Vagina (tissue), 2 donors: ENCODE data around the gene STXBP5. TPM values are rescaled to one million over a fixed set of nuclear protein-coding genes. Genes with fewer than 3 reads are reported as not detected.

Experiments used
- DNase-seq, 2 donors: peaks; one replicate each; pipeline ENCODE4 v3.0.0-alpha.2; 2017; ENCODE audit errors: extremely low spot score in 2 of 2
- H3K27ac ChIP-seq: fragments of 200-600 bp; sonication (generic); one replicate; pipeline ENCODE4 v1.5.1; 2019
- H3K27me3 ChIP-seq: fragments of 200-600 bp; sonication (generic); one replicate; pipeline ENCODE4 v1.5.1; 2019
- H3K36me3 ChIP-seq, 2 donors: fragments of 200-600 bp; sonication (generic); one replicate each; pipeline ENCODE4 v1.5.1; 2017 to 2019
- H3K4me1 ChIP-seq: fragments of 200-600 bp; sonication (generic); one replicate; pipeline ENCODE4 v1.5.1; 2019
- H3K4me3 ChIP-seq, 2 donors: fragments of 200-600 bp; sonication (generic); 1 replicate in 1 of 2; 2 replicates in 1 of 2; pipeline ENCODE4 v1.5.1; 2016 to 2019
- H3K9me3 ChIP-seq: fragments of 200-600 bp; sonication (generic); one replicate; pipeline ENCODE4 v1.5.1; 2019
- POLR2A ChIP-seq, 2 donors: fragments of 450-650 bp; IDR thresholded peaks; one replicate each; pipeline ENCODE4 v1.6.1; 2017; ENCODE audit warnings: antibody characterized with exemption in 2 of 2, mild to moderate bottlenecking in 2 of 2, moderate library complexity in 2 of 2
- POLR2AphosphoS5 ChIP-seq, 2 donors: sonication (generic); formaldehyde crosslinking; IDR thresholded peaks; one replicate each; pipeline ENCODE4 v1.9.0; 2017; ENCODE audit warnings: antibody characterized with exemption in 2 of 2, mild to moderate bottlenecking in 2 of 2, low read depth in 1 of 2; ENCODE audit not compliant: insufficient read depth in 1 of 2
- intact Hi-C: fragments of 100-400 bp; cut with DNase I; formaldehyde crosslinking; loops from one replicate; pipeline ENCODE4 v1.15.1; 2023
- total RNA-seq: library from RNA; depleted of rRNA; stranded (reverse); fragments of >200 nt; gene quantifications from one replicate; pipeline ENCODE4 v1.2.3, GENCODE V29; 2016
- TF ChIP-seq, protein P1 (sequence below), 3 experiments: fragments of 450-650 bp in 2 of 3; fragments of 200-600 bp in 1 of 3; sonication (generic) in 1 of 3; IDR thresholded peaks; one replicate each; pipeline ENCODE4 v1.5.1; 2017 to 2019; ENCODE audit warnings: antibody characterized with exemption in 3 of 3, mild to moderate bottlenecking in 2 of 3, moderate library complexity in 2 of 3

The STXBP5 gene
- total RNA-seq, 1 donor from 2014 or later, result 33.9 TPM

DNA sequence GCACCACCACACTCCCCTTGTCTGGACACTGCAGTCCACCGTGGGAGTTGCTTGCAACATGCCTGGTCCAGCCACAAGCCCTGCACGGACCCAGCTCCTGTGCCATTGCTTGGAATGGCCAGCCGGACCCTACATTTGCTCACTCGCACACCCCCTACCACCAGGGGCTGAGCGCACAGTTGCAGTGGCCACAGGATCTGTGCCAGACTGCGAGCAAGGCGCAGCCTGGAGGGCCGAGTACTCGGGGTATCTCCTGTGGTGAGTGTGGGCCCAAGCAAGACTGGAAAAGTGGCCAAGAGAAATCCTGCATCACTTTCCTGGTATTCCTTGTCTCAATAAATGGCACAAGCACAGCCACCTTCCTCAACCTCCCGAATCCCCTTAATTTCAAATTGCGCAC is 218.9 kb downstream of the STXBP5 start:
- no peak for DNase-seq
- H3K4me1 ChIP-seq, result no peaks in the 10 kb centered on the region
- H3K27me3 ChIP-seq, result no peaks in the 10 kb centered on the region
- H3K4me3 ChIP-seq, result no peak overlapping the region
- H3K9me3 ChIP-seq, result no peaks in the 10 kb centered on the region
- intact Hi-C loops, result no loop called here
- H3K27ac ChIP-seq, result no peak overlapping the region
- H3K36me3 ChIP-seq, result no peaks in the 10 kb centered on the region
- TF ChIP-seq POLR2AphosphoS5 (IDR thresholded peaks at IDR 0.05; ENCODE audit: insufficient read depth in 1 of 2, low read depth in 1 of 2) (no peak), POLR2A (IDR thresholded peaks at IDR 0.05) (no peak)
- TF ChIP-seq, protein P1, sequence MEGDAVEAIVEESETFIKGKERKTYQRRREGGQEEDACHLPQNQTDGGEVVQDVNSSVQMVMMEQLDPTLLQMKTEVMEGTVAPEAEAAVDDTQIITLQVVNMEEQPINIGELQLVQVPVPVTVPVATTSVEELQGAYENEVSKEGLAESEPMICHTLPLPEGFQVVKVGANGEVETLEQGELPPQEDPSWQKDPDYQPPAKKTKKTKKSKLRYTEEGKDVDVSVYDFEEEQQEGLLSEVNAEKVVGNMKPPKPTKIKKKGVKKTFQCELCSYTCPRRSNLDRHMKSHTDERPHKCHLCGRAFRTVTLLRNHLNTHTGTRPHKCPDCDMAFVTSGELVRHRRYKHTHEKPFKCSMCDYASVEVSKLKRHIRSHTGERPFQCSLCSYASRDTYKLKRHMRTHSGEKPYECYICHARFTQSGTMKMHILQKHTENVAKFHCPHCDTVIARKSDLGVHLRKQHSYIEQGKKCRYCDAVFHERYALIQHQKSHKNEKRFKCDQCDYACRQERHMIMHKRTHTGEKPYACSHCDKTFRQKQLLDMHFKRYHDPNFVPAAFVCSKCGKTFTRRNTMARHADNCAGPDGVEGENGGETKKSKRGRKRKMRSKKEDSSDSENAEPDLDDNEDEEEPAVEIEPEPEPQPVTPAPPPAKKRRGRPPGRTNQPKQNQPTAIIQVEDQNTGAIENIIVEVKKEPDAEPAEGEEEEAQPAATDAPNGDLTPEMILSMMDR (IDR thresholded peaks at IDR 0.05), result no peak

DNA sequence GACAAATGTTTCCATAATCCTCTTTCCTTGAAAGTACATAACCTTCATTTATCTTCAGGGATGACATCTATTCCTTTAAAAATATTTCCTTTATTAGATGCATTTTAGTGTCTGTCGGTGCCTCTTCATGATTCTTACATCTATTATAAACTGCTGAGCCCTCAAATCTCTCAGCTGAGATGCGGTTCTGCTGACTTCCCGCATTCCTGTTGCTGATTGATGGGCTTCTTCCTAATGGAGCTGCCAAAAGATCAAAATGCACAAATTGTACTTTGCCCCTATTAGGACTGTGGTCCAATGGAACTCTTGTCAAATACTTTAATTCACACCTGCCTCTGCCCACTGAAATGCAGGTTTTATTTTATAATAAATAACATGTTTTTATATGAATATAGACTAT is 225.6 kb downstream of the STXBP5 start:
- TF ChIP-seq, protein P1 (IDR thresholded peaks at IDR 0.05), result no peak
- TF ChIP-seq POLR2AphosphoS5 (IDR thresholded peaks at IDR 0.05; ENCODE audit: insufficient read depth in 1 of 2, low read depth in 1 of 2) (no peak), POLR2A (IDR thresholded peaks at IDR 0.05) (no peak)
- no peaks in the 10 kb centered on the region for H3K36me3 ChIP-seq
- intact Hi-C loops, result no loop called here
- no peak overlapping the region for H3K27ac ChIP-seq
- H3K9me3 ChIP-seq, result no peaks in the 10 kb centered on the region
- no peaks in the 10 kb centered on the region for H3K27me3 ChIP-seq
- H3K4me1 ChIP-seq, result peaks cover 7% of the 10 kb centered on the region
- no peak overlapping the region for H3K4me3 ChIP-seq
- no peak for DNase-seq

DNA sequence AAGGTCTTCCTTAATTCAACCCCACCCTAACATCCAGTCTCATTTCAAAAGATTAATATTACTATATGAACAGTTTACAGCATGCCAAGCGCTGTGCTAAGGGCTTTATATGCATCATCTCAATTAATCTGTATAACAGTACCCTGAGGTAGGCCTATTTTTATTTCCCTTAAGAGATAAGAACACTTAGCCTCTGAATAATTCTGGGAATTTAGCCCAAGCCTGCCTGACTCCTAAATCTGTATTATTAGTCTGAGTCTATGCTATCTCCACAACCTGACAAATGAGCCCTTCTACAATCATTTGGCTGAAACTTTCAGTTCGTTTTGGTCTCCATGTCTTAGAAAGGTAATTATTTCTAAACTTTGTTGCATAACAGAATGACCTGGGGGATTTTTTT is 226.6 kb downstream of the STXBP5 start:
- H3K9me3 ChIP-seq, result no peaks in the 10 kb centered on the region
- H3K27ac ChIP-seq, result no peak overlapping the region
- DNase-seq, result no peak
- no peak for TF ChIP-seq POLR2A (IDR thresholded peaks at IDR 0.05)
- TF ChIP-seq, protein P1 (IDR thresholded peaks at IDR 0.05), result no peak
- no peak for TF ChIP-seq POLR2AphosphoS5 (IDR thresholded peaks at IDR 0.05; ENCODE audit: insufficient read depth in 1 of 2, low read depth in 1 of 2)
- H3K27me3 ChIP-seq, result no peaks in the 10 kb centered on the region
- intact Hi-C loops, result no loop called here
- no peaks in the 10 kb centered on the region for H3K36me3 ChIP-seq
- H3K4me3 ChIP-seq, result no peak overlapping the region
- peaks cover 13% of the 10 kb centered on the region for H3K4me1 ChIP-seq

DNA sequence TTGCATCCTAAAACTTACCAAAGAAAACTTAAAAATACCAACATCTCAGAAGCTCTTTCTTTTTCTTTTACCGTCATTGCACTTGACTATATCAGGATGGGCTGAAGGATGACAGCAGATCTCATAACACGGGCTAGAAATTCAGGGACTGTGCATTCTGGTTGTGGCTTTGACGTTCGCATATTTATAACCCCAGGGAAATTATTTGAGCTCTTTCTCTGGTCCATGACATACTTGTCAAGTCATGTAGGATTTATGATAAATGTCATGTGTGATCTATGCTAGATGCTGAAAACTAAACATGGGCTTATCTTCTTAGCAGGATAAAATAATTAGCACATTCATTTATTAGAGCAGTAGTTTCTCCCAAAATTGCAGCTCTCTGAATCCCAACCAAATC is 229.9 kb downstream of the STXBP5 start:
- intact Hi-C loops, result no loop called here
- H3K9me3 ChIP-seq, result no peaks in the 10 kb centered on the region
- peaks cover 13% of the 10 kb centered on the region for H3K4me1 ChIP-seq
- no peak overlapping the region for H3K4me3 ChIP-seq
- H3K36me3 ChIP-seq, result no peaks in the 10 kb centered on the region
- no peaks in the 10 kb centered on the region for H3K27me3 ChIP-seq
- no peak overlapping the region for H3K27ac ChIP-seq
- TF ChIP-seq POLR2A (IDR thresholded peaks at IDR 0.05) (no peak), POLR2AphosphoS5 (IDR thresholded peaks at IDR 0.05; ENCODE audit: insufficient read depth in 1 of 2, low read depth in 1 of 2) (no peak)
- TF ChIP-seq, protein P1 (IDR thresholded peaks at IDR 0.05), result no peak
- DNase-seq, result no peak

DNA sequence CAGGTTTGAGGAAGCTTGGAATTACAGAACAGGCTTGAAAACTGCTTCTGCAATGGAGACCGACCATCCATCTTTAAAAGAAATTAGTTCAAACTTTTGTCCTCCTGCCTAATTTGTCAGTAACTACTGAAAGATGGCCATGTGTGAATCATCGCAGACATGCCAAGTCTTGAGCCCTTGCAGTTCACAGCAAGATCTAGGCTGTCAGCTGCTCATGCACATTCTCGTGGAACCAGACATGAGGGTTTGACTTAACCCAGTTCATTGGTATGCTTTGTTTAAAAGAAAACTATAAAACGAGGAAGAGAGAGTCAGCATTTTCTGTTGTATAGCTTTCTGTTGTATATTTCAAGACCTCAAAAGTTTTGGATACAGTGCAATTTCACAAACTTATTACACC is 230.3 kb downstream of the STXBP5 start:
- peak in 1 of 2 donors; percentile 72 for TF ChIP-seq POLR2AphosphoS5 (IDR thresholded peaks at IDR 0.05; ENCODE audit: insufficient read depth in 1 of 2, low read depth in 1 of 2)
- TF ChIP-seq, protein P1 (IDR thresholded peaks at IDR 0.05), result no peak
- Histone ChIP-seq H3K27ac (no peak overlapping the region), H3K9me3 (no peaks in the 10 kb centered on the region), H3K4me3 (no peak overlapping the region), H3K36me3 (no peaks in the 10 kb centered on the region), H3K27me3 (no peaks in the 10 kb centered on the region), H3K4me1 (peaks cover 13% of the 10 kb centered on the region)
- no peak for DNase-seq
- intact Hi-C loops, result no loop called here
